HTR-8/SVneo (cell line): ENCODE measurements around the gene ACOT4.
"Not testable (repeated sequence)": the region's sequence is repeated elsewhere in the genome, so short reads cannot be mapped to it uniquely, and the experiment has no call there.

Experiments
- DNase-seq: peaks from one replicate; pipeline ENCODE4 v3.0.0; 2011; ENCODE audit warnings: low spot score, mixed read lengths; ENCODE audit not compliant: insufficient read length
- FAIRE-seq: peaks from 2 replicates; lab custom pipeline; 2011; peaks lifted over from hg19 to GRCh38; lab: Jason Lieb, UNC

Gene ACOT4

DNA sequence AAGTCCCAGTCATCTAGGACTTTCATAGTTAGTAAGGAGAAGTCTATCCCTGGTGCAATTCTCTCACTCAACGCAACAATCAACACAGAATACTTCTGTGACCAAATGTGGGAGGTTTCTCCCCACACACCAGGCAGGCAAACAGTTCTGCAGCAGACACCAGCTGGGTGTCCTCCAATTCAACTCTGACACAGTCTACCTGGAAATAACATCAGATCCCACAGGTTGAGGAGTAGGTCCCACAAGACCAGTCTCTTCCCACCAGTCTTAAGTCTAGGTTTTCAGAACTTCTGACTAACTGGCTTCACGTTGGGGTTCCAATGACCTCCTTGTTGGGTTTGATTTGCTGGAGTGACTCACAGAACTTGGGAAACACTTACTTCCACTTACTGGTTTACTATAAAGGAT, 35.5 kb downstream of the ACOT4 start:
- peak; percentile 80 for FAIRE-seq
- no peak for DNase-seq

DNA sequence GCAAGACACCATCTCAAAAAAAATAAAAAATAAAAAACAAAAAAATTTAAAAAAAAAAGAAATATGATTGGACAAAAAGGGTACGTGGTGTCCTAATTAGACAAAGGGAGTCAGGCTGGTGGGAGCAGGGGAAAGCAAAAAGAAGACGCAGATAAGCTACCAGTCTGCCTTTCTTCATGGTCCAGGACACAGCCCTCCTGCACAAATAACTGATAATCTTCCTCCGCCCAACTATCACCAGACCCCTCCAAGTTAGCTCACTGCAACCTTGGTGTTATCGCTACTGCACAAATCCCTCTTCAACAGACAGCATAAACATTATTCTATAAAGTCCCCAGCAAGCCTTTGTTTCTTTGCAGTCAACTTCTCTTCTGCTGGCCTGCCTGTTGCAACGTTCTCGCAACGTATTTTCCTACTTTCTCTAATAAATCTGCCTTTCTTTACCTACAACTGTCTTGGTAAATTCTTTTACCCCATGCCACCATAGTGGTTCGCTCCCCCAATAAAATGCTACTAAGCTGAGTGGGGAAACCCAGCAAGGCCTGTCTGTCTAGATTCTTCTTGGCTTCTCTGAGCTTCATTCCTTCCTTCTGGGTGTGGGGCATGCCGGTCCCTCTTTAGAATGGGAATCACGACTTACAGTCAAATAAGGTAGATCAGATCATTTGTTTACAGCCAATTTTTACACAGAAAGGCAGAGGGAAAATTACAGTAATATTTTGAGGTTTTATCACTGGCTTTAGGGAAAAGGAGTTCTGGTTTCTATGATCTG, 38.5 kb downstream of the ACOT4 start:
- DNase-seq (no peak), FAIRE-seq (peak; percentile 57)

DNA sequence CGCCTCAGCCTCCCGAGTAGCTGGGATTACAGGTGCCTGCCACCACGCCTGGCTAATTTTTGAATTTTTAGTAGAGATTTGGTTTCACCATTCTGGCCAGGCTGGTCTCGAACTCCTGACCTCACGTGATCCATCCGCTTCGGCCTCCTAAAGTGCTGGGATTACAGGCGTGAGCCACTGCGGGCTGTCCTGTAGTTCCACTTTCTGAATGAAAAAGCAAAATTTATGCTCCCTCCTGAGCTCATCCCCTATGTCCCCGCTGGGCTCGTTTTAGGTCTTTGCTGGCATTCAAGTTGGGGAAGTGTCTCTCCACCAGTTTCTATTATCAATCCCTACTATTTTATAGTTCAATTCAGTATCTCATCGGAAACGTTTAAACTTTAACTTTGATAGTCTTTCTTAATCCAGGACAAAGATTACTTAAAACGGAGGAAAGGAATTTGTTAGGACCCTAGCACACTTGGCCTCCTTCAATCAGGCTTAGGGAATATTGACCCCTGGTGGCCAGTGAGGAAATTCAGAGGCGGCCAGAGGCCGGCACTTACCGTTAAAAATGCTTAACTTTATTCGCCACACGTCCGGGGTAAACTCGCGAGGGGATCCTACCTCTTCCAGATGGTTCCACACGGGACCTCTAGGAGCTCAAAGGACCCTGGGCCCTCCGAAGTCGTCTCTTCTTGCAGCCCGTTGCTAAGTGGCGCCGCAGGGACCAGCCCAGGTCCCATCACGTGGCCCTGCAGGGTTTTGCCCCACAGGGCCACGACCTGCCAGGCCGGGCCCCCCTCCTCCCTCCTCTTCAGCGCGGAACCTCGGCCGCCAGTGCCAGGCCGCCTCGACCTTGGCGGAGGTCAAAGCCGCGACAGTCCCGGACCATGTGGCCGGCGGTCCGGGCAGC, 41.7 kb downstream of the ACOT4 start:
- DNase-seq, result peak; percentile 93
- FAIRE-seq, result peak; percentile 90

DNA sequence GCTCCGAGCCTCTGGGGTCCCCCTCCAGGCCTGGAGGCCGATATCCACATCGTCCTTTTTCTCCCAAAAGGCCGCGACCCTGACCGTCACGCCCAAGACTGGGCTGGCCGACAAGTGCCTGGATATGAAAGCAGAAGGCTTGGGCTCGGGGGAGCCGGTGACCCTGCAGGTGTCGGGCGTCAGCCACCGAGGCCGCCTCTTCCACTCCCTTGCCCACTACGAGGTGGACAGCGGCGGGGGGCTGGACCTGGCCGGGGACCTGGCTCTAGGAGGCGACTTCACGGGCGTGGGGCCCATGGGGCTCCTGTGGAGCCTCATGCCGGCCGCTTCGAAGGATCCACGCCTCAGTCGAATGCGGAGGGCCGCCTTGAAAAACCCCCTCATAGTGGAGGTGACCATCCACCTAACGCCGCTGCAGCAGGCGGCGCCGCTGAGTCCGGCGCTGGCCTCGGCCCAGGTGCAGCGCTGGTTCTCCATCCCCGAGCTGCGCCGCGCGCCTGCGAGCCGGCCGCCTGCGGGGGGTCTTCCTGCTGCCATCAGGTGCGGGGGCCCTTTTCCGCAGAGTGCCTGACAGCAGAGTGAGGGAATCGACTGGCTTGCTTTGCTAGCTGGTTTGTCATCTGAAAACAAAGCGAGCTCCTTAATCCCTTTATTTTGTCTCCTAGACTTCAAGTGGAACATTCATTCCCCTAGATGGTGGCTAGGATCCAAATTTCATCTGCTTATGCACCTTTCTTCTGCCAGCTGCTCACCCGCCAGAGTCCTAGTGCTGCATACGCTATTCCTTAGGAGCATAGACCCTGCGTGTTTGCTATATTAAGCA, 42.5 kb downstream of the ACOT4 start:
- FAIRE-seq, result peak; percentile 38
- DNase-seq, result no peak

DNA sequence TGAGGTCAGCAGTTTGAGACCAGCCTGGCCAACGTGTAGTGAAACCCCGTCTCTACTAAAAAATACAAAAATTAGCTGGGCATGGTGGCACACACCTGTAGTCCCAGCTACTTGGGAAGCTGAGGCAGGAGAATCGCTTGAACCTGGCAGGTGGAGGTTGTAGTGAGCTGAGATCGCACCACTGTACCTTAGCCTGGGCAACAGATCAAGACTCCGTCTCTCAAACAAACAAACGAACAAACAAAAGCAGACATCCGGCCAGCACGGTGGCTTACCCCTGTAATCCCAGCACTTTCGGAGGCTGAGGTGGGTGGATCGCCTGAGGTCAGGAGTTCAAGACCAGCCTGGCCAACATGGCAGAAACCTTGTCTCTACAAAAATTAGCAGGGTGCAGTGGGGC, 44.7 kb downstream of the ACOT4 start:
- not testable (repeated sequence) for DNase-seq, FAIRE-seq

DNA sequence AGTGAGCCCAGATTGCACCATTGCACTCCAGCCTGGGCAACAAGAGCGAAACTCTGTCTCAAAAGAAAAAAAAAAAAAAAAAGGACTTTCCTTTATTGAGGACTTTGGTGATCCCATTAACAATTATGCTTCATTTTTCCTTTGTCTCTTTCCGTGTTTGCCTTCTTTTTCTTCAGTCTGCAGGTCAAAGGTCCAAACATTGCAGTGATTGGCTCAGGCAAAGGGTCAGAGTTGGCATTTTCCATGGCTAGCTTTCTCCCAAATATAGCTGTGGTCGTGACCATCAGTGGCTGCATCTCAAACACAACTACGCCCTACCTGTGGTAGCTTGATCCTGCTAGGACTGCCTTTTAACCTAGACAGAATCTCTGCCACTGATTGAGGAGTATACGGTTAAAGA, 46.2 kb downstream of the ACOT4 start:
- FAIRE-seq (peak; percentile 77), DNase-seq (no peak)

DNA sequence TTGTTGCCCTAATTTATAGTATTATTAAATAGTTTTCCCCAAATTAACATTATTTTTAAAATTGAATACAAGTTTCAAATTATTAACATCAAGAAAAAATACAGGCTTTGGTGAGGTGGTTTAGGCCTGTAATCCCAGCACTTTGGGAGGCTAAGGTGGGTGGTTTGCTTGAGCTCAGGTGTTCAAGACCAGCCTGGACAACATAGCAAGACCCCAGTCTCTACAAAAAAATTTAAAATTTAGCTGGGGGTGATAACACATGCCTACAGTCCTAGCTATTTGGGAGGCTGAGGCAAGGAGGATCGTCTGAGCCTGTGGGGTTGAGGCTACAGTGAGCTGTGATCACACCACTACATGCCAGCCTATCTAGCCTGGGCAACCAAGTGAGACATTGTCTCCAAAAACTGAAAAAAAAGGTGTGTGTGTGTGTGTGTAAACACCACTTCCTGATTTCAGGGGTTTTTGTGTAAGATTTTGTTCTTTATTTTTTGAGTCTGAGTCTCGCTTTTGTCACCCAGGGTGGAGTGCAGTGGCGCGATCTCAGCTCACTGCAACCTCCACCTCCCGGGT, 49.2 kb downstream of the ACOT4 start:
- DNase-seq, result no peak
- FAIRE-seq, result peak; percentile 82

DNA sequence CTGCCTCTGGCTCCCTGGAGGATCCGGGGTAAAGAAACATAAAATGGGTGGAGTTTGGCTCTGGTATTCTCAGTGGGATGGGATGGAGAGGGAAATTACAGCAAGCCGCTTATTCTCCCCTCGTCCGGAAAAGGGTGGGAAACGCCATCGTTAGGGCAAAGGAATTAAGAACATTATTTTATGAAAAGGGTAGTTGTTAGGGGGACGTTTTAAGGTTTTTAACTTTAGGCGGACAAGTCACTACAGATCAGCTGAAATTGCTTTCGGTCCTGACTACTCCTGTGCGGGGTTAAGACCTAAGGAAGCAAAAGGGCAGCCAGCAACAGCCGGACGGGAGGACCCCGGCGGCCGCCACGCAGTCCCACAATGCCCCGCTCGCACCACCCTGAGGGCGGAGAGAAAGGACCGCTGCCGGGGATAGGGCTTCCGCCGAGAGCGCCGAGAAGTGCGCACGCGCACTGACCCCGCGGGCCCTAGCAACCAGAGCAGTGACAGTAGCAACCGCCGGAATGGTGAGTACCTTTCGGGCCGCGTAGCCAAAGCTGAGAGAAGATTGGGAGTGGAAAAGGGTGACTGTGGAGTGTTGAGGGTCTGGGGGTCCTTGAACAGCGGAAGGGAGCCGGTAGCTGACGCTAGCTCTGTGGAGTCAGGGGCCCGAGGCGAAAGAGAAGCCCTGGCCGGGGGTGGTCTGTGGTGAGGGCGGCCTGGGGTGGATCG, 53.0 kb downstream of the ACOT4 start, which contains the start of gene DNAL1:
TSS of gene DNAL1 (plus strand) at position 456 of the 717 bp plus-strand sequence. CDS start at position 510, 54 bp downstream.
- DNase-seq (peak; percentile 100), FAIRE-seq (peak; percentile 100)

DNA sequence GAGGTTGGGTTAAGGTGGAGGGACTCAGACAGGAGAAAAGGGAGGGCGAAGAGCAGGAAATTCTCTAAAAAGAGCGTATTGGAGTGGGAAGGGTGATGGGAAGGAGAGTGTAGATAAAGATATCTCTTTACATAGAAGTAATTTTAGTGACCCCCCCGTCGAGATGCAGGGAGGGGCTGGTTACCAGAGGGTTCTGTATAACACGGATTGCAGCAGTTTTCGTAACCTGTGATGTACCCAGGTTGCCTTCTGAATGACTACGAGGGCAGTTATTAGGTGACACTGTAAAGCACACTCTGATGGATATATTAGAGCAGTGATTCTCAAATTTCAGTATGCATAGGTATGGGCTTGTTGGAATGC, 53.6 kb downstream of the ACOT4 start:
- FAIRE-seq, result no peak

More for the DNA sequence above, 53.6 kb downstream of the ACOT4 start:
- no peak for DNase-seq
